Effector CD4-positive, alpha-beta T cell (primary cell): ENCODE results near the gene GPC6.

Experiments used
- DNase-seq: peaks from one replicate; pipeline ENCODE4 v3.0.0-alpha.2; 2020

GPC6 gene

GRCh38 chr13:94400874-94401273 is 1174.3 kb downstream of the GPC6 start:
- DNase-seq: no peak

GRCh38 chr13:94408314-94409036 is 1181.9 kb downstream of the GPC6 start:
- DNase-seq: no peak

GRCh38 chr13:94411747-94412146 is 1185.1 kb downstream of the GPC6 start:
- no peak for DNase-seq

GRCh38 chr13:94412870-94413597 is 1186.4 kb downstream of the GPC6 start:
- DNase-seq: no peak

- DNase-seq: no peak
Measured at GRCh38 chr13:94413598-94413944, 1187.0 kb downstream of the GPC6 start.

GRCh38 chr13:94414141-94414540 is 1187.5 kb downstream of the GPC6 start:
- no peak for DNase-seq

GRCh38 chr13:94414708-94415107 is 1188.1 kb downstream of the GPC6 start:
- no peak for DNase-seq

- no peak for DNase-seq
Measured at GRCh38 chr13:94415500-94416237, 1189.1 kb downstream of the GPC6 start.

- no peak for DNase-seq
Measured at GRCh38 chr13:94416454-94417080, 1190.0 kb downstream of the GPC6 start.

GRCh38 chr13:94417294-94417693 is 1190.7 kb downstream of the GPC6 start:
- no peak for DNase-seq

GRCh38 chr13:94419304-94419924 is 1192.8 kb downstream of the GPC6 start:
- DNase-seq: no peak

- no peak for DNase-seq
Measured at GRCh38 chr13:94419925-94420305, 1193.3 kb downstream of the GPC6 start.

- no peak for DNase-seq
Measured at GRCh38 chr13:94427313-94427953, 1200.8 kb downstream of the GPC6 start.

- no peak for DNase-seq
Measured at GRCh38 chr13:94431574-94431973, 1205.0 kb downstream of the GPC6 start.

GRCh38 chr13:94431987-94432386 is 1205.4 kb downstream of the GPC6 start:
- DNase-seq: no peak

- DNase-seq: no peak
Measured at GRCh38 chr13:94433055-94433961, 1206.7 kb downstream of the GPC6 start.

GRCh38 chr13:94435604-94436226 is 1209.1 kb downstream of the GPC6 start:
- DNase-seq: no peak

- no peak for DNase-seq
Measured at GRCh38 chr13:94444826-94445225, 1218.2 kb downstream of the GPC6 start.

GRCh38 chr13:94454334-94454733 is 1227.7 kb downstream of the GPC6 start:
- no peak for DNase-seq

GRCh38 chr13:94454906-94455305 is 1228.3 kb downstream of the GPC6 start:
- no peak for DNase-seq

GRCh38 chr13:94455414-94455813 is 1228.8 kb downstream of the GPC6 start:
- DNase-seq: no peak
